GM10266 (cell line): Measurements from ENCODE around the gene RTCB.

Source experiments
- DNase-seq: peaks from one replicate; pipeline ENCODE4 v3.0.0; 2012; ENCODE audit errors: extremely low spot score
- TF ChIP-seq, protein P1 (sequence below): IDR thresholded peaks from 2 replicates; pipeline ENCODE4 v1.5.1; 2012; ENCODE audit warnings: mild to moderate bottlenecking, low read depth; ENCODE audit not compliant: control insufficient read depth, insufficient read depth; ENCODE audit errors: missing control alignments

The RTCB gene

DNA sequence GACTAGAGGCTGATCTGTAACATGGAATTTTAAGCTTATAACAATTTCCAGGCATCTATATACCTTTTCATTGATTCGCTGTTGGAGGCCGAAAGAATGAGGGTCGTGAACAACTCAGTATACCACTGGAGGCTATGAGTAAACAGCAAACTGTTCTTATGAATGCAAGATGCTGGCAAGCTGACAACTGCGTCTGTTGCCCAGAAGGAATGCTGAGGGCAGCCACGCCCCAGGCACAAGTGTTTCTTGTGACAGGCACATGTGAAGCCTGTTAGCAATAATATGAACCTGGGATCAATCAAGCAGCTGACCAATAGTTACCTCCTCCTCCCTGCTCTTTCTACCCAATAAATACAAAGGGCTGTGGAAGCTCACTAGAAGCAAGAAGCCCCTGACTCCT is 15.3 kb downstream of the RTCB start:
- TF ChIP-seq, protein P1, sequence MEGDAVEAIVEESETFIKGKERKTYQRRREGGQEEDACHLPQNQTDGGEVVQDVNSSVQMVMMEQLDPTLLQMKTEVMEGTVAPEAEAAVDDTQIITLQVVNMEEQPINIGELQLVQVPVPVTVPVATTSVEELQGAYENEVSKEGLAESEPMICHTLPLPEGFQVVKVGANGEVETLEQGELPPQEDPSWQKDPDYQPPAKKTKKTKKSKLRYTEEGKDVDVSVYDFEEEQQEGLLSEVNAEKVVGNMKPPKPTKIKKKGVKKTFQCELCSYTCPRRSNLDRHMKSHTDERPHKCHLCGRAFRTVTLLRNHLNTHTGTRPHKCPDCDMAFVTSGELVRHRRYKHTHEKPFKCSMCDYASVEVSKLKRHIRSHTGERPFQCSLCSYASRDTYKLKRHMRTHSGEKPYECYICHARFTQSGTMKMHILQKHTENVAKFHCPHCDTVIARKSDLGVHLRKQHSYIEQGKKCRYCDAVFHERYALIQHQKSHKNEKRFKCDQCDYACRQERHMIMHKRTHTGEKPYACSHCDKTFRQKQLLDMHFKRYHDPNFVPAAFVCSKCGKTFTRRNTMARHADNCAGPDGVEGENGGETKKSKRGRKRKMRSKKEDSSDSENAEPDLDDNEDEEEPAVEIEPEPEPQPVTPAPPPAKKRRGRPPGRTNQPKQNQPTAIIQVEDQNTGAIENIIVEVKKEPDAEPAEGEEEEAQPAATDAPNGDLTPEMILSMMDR, result no peak
- DNase-seq, result no peak

DNA sequence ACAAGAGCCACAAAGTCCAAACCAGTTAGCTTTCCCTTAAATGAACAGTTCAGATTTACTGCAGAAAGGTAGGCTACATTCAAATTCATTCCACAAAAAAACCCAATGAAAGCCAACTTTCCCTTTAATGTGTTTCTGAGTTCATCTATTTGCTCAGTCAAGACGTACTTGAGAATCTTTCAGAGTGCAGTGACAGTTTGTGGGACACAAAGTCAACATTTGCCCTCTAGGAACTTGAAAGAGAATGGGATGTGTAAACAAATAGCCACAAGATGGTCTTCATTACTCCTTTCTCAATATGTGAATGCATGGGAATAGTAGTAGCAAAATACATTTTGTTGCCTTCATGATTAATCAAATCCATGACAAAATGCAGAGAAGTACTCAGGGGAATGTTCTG is 15.8 kb downstream of the RTCB start:
- DNase-seq, result no peak
- TF ChIP-seq, protein P1, result no peak

DNA sequence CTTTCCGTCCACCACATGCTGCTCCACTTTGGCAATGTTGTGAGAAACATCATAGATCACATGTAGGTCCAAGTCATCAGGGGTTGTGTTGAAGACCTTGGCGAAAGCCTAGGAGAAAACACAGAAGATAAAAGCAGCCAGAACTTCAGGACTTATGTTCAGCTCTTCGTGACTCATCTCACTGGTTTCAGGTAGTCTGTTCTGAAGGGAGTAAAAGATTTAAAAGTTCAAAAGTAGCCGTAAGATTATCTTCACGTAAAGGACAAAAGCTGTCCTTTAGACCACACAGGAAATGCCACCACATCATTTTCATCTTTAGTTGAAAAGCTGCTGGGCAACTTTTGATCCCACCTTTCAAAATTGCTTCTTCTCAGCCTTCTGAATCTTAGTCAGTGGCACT is 16.9 kb downstream of the RTCB start:
- DNase-seq, result no peak
- TF ChIP-seq, protein P1, result no peak

DNA sequence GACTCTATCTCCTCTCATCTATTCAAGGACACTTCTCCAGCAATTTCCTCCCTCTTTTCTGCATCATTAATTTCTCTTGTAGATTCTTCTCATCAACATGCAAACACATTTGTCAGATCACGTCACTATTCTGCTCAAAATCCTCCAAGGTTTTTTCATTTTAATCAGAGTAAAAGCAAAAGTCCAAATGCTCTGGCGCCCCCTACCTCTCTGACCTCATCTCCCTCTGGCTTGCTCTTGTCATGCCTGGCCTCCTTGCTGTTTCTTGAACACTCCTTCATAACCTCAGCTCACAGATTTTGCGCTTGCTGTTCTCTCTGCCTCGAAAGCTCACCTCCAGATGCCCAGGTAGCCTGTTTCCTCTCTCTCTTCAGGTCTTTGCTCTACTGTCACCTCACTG is 22.4 kb downstream of the RTCB start:
- TF ChIP-seq, protein P1, result peak; percentile 43
- DNase-seq, result no peak

DNA sequence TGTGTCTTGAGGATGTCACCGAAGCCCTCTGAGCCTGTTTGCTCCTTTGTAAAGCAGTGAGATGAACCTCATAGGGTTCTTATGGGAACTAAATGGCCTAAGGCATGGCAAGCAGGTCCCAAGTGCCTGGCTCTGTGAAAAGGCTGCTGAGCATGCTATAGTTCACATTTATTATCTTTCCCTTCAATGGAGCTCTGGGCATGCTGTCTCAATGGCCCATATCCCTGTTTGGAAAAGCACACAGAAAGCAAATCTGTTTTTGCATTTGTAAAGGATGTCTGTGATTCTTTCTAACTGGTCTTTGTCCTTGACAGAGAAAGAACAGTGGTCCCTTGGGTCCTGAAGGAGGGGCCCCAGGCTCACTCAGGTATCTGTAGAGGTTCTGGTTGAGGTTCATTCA is 26.4 kb downstream of the RTCB start:
- no peak for DNase-seq
- TF ChIP-seq, protein P1, result no peak

DNA sequence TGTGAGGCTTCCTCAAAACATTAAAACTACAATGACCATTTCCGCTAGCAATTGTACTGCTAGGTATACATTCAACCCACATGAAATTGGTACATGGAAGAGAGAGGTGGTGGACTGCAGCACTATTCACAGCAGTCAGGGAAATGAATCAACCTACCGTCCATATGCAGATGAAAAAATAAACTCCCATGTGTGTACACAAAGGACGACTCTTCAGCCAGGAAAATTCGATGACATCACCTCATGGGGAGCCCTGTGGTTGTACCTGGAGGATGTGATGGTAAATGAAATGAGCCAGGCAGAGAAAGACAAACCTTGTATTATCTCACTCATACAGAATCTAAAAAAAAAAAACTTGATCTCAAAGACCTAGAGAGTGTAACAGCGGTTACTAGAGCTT is 31.1 kb downstream of the RTCB start:
- no peak for DNase-seq
- TF ChIP-seq, protein P1, result no peak

DNA sequence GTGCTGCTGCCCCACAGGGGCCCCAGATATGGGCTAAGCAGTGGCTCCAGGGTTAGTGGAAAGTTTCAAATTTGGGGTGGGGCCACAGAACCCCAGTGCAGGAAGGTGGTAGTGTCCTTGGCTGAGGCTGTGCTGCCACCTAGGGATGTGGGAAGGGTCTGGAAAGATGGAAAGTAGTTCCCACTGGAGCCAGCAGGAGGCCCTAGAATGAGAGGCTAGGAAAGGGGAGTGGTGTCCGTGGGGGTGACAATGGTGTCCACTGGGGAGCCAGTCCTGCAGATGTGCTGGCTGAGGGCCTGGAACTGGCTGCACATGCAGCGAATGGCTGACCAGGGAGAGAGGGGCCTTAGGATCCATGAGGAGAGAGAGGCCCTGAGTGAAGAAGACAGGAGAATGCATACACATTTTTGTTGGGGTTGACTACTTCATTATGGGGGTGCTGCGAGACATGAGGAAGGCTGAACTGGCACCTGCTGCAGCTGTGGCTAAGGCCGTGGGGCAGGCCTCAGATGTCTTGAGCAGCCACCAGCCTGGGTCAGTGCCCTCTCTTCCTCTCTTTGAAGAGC is 33.3 kb downstream of the RTCB start:
- no peak for DNase-seq
- TF ChIP-seq, protein P1, result peak; percentile 39
